Measurements from ENCODE around the gene SATL1.
"Not testable (repeated sequence)": the region's sequence is repeated elsewhere in the genome, so short reads cannot be mapped to it uniquely, and the experiment has no call there.

- TF ChIP-seq POLR2AphosphoS5, CTCF, POLR2A (IDR thresholded peaks at IDR 0.05): not testable (repeated sequence)
Measured at GRCh38 chrX:85077247-85077646, 166.3 kb downstream of the SATL1 start.

Measured in prostate gland (tissue), 2 donors.